Esophagus squamous epithelium (tissue), 5 donors: ENCODE data around the gene AOPEP. TPM values are rescaled to one million over a fixed set of nuclear protein-coding genes. Genes with fewer than 3 reads are reported as not detected.

Source experiments
- DNase-seq: peaks from one replicate; lab custom pipeline; 2025; lab: John Stamatoyannopoulos, UW
- H3K27ac ChIP-seq, 4 donors: fragments of 200-600 bp; sonication (generic); one replicate each; pipeline ENCODE4 v1.5.1; 2016 to 2019; ENCODE audit warnings: mild to moderate bottlenecking in 1 of 4
- H3K27me3 ChIP-seq, 4 donors: fragments of 200-600 bp; sonication (generic); 1 replicate in 3 of 4; 2 replicates in 1 of 4; pipeline versions ENCODE4 v1.5.1 to v1.6.0; 2017 to 2021; ENCODE audit warnings: antibody characterized with exemption in 1 of 4
- H3K36me3 ChIP-seq, 3 donors: fragments of 200-600 bp; sonication (generic); one replicate each; pipeline ENCODE4 v1.5.1; 2016 to 2019
- H3K4me1 ChIP-seq, 3 donors: fragments of 200-600 bp; sonication (generic); one replicate each; pipeline ENCODE4 v1.5.1; 2017 to 2019
- H3K4me3 ChIP-seq, 4 donors: fragments of 200-600 bp; sonication (generic); 1 replicate in 3 of 4; 2 replicates in 1 of 4; pipeline ENCODE4 v1.5.1; 2016 to 2019; ENCODE audit warnings: mild to moderate bottlenecking in 2 of 4, moderate library complexity in 1 of 4
- H3K9me3 ChIP-seq, 3 donors: fragments of 200-600 bp; sonication (generic); one replicate each; pipeline ENCODE4 v1.5.1; 2016 to 2019
- CTCF ChIP-seq, 6 experiments: fragments of 450-650 bp in 4 of 6; fragments of 200-600 bp in 2 of 6; sonication (generic) in 2 of 6; IDR thresholded peaks; one replicate each; pipeline ENCODE4 v1.5.1; 2016 to 2019; ENCODE audit warnings: antibody characterized with exemption in 6 of 6, mild to moderate bottlenecking in 4 of 6, moderate library complexity in 4 of 6
- POLR2A ChIP-seq, 4 donors: fragments of 450-650 bp; IDR thresholded peaks; one replicate each; pipeline ENCODE4 v1.6.1; 2017; ENCODE audit warnings: antibody characterized with exemption in 4 of 4, mild to moderate bottlenecking in 4 of 4, moderate library complexity in 3 of 4
- WGBS, 2 donors: methylation state at CpG; one replicate each; pipeline ENCODE4 v1.1.5; 2018; 5-methylcytosine and 5-hydroxymethylcytosine counted together
- intact Hi-C: fragments of 100-400 bp; cut with DNase I; formaldehyde crosslinking; loops from one replicate; pipeline ENCODE4 v1.15.0; 2022
- total RNA-seq, 4 donors: library from RNA; depleted of rRNA; stranded (reverse); fragments of >200 nt; gene quantifications; one replicate each; pipeline ENCODE4 v1.1.0, GENCODE V29; 2016
- donor health status: DM: yes; HTN: yes; CAD: no.

AOPEP gene
- total RNA-seq, 4 donors from 2014 or later: 101 to 300 (median 115) TPM

GRCh38 chr9:94783102-94783682 lies 56.7 kb downstream of the AOPEP start:
- intact Hi-C loops: loop anchor here (5.0 to 10.0 kb wide), 2 partner anchors 222 to 344 kb away; no protein-coding TSS in a partner anchor
- Histone ChIP-seq H3K4me3 (no peak overlapping the region), H3K27ac (peak overlapping the region; percentile 45 to 75 (median 56)), H3K27me3 (no peaks in the 10 kb centered on the region), H3K36me3 (no peaks in the 10 kb centered on the region), H3K9me3 (no peaks in the 10 kb centered on the region), H3K4me1 (peaks cover 0 to 45% (median 10%) of the 10 kb centered on the region in 3 donors)
- WGBS, 2 donors: 22 to 36% methylated on average over 9 to 14 of the region's 14 CpGs
- peak; percentile 23 for DNase-seq
- peak; percentile 33 to 88 (median 77) for TF ChIP-seq CTCF (IDR thresholded peaks at IDR 0.05)
- TF ChIP-seq POLR2A (IDR thresholded peaks at IDR 0.05): peak in 1 of 4 donors; percentile 17

- intact Hi-C loops: loop anchor here (5.0 to 10.0 kb wide), 2 partner anchors 221 to 343 kb away; no protein-coding TSS in a partner anchor
- Histone ChIP-seq H3K4me1 (peaks cover 0 to 51% (median 10%) of the 10 kb centered on the region in 3 donors), H3K27me3 (no peaks in the 10 kb centered on the region), H3K4me3 (no peak overlapping the region), H3K9me3 (no peaks in the 10 kb centered on the region), H3K36me3 (no peaks in the 10 kb centered on the region), H3K27ac (peak overlapping the region in 3 of 4 donors; percentile 45 to 75 (median 51))
- no peak for DNase-seq
- 67 to 73% methylated on average over 2 of the region's 2 CpGs for WGBS, 2 donors
- TF ChIP-seq CTCF (IDR thresholded peaks at IDR 0.05) (no peak), POLR2A (IDR thresholded peaks at IDR 0.05) (no peak)
Measured at GRCh38 chr9:94783928-94784327, 57.4 kb downstream of the AOPEP start.

- Histone ChIP-seq H3K9me3 (no peaks in the 10 kb centered on the region), H3K36me3 (no peaks in the 10 kb centered on the region), H3K4me3 (no peak overlapping the region), H3K27me3 (no peaks in the 10 kb centered on the region), H3K27ac (peak overlapping the region in 1 of 4 donors; percentile 79), H3K4me1 (peaks cover 0 to 55% (median 10%) of the 10 kb centered on the region in 3 donors)
- DNase-seq: no peak
- WGBS, 2 donors: 92 to 93% methylated on average over 10 of the region's 10 CpGs
- TF ChIP-seq CTCF (IDR thresholded peaks at IDR 0.05) (no peak), POLR2A (IDR thresholded peaks at IDR 0.05) (no peak)
- intact Hi-C loops: loop anchor here (10.0 kb wide), 1 partner anchor 219 kb away; no protein-coding TSS in a partner anchor
Measured at GRCh38 chr9:94785215-94786169, 59.0 kb downstream of the AOPEP start.

DNA sequence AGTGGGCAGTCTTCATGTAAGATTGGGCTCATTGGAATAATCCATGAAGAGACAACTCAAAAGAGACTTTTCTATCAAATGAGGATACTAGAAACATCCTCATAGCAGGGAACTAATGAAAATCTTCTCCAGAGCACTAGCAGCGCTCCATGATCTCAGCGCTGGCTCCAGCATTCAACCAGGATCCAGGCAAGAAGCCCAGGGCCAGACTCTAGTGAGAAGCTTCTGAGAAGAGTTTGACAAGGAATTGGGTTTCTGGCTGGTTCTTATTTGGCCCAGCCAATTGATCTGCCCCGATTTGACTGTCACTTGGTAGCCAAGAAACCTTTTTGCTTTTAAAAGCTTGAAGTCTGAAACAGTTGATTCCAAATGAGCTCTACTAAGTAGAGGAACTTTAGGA lies 60.1 kb downstream of the AOPEP start:
- Histone ChIP-seq H3K27me3 (no peaks in the 10 kb centered on the region), H3K36me3 (no peaks in the 10 kb centered on the region), H3K27ac (peak overlapping the region in 3 of 4 donors; percentile 66 to 79 (median 72)), H3K4me1 (peaks cover 0 to 49% (median 10%) of the 10 kb centered on the region in 3 donors), H3K4me3 (no peak overlapping the region), H3K9me3 (no peaks in the 10 kb centered on the region)
- intact Hi-C loops: loop anchor here (10.0 kb wide), 1 partner anchor 218 kb away; no protein-coding TSS in a partner anchor
- TF ChIP-seq POLR2A (IDR thresholded peaks at IDR 0.05): no peak
- TF ChIP-seq CTCF (IDR thresholded peaks at IDR 0.05): no peak
- no peak for DNase-seq
- WGBS, 2 donors: 70 to 83% methylated on average over 3 of the region's 3 CpGs
